Measurements from ENCODE around the gene LITAF.

GRCh38 chr16:11581678-11582077 is 5.0 kb downstream of the LITAF start:
- TF ChIP-seq EZH2phosphoT487 (IDR thresholded peaks at IDR 0.05): no peak
- no peak for TF ChIP-seq CTCF (IDR thresholded peaks at IDR 0.05)
- TF ChIP-seq EZH2 (IDR thresholded peaks at IDR 0.05): no peak

Data from neural progenitor cell (in vitro differentiated cells).